Stimulated activated naive CD8-positive, alpha-beta T cell treated with anti-CD3 and anti-CD28 coated beads, Interleukin-15, amount 100 ng/mL, for 72 hours (primary cell): ENCODE measurements around the gene FAM53B.
A peak's percentile ranks its signal among the peaks of the same experiment; 100 is the strongest.

Experiments used
- ATAC-seq: fragments of 150-1000 bp; cut with Tn5 transposase; 2 replicates; pipeline ENCODE4 v1.10.0; 2021; ENCODE audit warnings: mild to moderate bottlenecking, moderate library complexity
- DNase-seq, 2 donors: peaks; one replicate each; pipeline ENCODE4 v3.0.0; 2021 to 2022
- H3K27ac Mint-ChIP-seq, 2 donors: one replicate each; pipeline ENCODE4 v1.8.0; 2022; ENCODE audit warnings: mild to moderate bottlenecking in 2 of 2, mixed read lengths in 2 of 2, moderate library complexity in 2 of 2
- H3K27me3 Mint-ChIP-seq: one replicate; pipeline ENCODE4 v1.8.0; 2022; ENCODE audit warnings: mixed read lengths
- H3K4me1 Mint-ChIP-seq: one replicate; pipeline ENCODE4 v1.8.0; 2022; ENCODE audit warnings: mild to moderate bottlenecking, mixed read lengths
- H3K4me3 Mint-ChIP-seq, 2 donors: one replicate each; pipeline ENCODE4 v1.8.0; 2022; ENCODE audit warnings: mild to moderate bottlenecking in 2 of 2, mixed read lengths in 2 of 2, moderate library complexity in 1 of 2
- H3K9me3 Mint-ChIP-seq, 2 donors: one replicate each; pipeline ENCODE4 v1.8.0; 2022; ENCODE audit warnings: mixed read lengths in 2 of 2

The FAM53B gene

DNA sequence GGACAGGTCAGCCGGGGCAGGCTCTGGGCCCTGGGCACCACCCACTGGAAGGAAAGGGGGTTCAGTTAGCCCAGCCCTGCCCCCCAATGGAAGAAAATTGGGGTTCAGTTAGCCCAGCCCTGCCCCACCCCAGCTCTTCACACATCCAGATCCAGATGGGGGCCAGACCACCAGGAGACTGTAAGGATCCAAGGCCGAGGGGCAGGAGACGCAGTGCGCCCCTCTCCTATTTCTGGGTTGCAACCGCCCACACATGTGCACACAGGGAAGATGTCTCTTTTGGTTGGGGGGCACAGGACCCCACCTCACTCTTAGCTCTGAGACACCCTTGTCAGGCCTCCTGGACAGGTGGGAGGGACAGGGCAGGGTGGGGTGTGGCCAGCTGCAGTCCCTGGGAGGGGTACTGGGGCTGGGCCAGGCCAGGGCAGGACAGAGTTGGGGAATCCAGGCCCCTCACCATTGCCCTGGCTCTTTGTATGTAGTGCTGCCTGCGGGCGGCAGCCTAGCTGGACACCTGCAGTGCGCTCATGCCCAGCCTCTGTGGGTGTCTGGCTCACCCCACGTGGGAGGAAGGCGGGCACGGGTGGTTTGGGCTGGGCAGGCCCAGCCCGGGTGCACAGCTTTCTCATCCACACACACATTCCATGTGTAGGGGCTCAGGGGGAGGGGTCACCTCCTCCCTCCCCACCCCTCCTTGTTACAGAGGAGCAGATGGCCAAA lies 141.4 kb downstream of the FAM53B start:
- Mint-ChIP-seq H3K27ac (peak overlapping the region in 1 of 2 donors; percentile 40), H3K27me3 (no peaks in the 10 kb centered on the region), H3K4me1 (peaks cover 8% of the 10 kb centered on the region), H3K9me3 (no peaks in the 10 kb centered on the region), H3K4me3 (no peak overlapping the region)
- DNase-seq (no peak), ATAC-seq (no peak)

- no peak overlapping the region for H3K27ac Mint-ChIP-seq
- ATAC-seq: no peak
- H3K4me1 Mint-ChIP-seq: peaks cover 8% of the 10 kb centered on the region
Observed at GRCh38 chr10:124602121-124602561, 142.0 kb downstream of the FAM53B start.

GRCh38 chr10:124601431-124602120 lies 142.6 kb downstream of the FAM53B start:
- H3K9me3 Mint-ChIP-seq: no peaks in the 10 kb centered on the region
- no peak overlapping the region for H3K4me3 Mint-ChIP-seq
- peaks cover 8% of the 10 kb centered on the region for H3K4me1 Mint-ChIP-seq
- ATAC-seq: no peak
- DNase-seq: no peak
- no peaks in the 10 kb centered on the region for H3K27me3 Mint-ChIP-seq
- H3K27ac Mint-ChIP-seq: peak overlapping the region in 1 of 2 donors; percentile 38

More at GRCh38 chr10:124602121-124602561, 142.0 kb downstream of the FAM53B start:
- H3K9me3 Mint-ChIP-seq: no peaks in the 10 kb centered on the region
- no peaks in the 10 kb centered on the region for H3K27me3 Mint-ChIP-seq
- no peak overlapping the region for H3K4me3 Mint-ChIP-seq
- DNase-seq: no peak

- Mint-ChIP-seq H3K4me3 (no peak overlapping the region), H3K27ac (peak overlapping the region in 1 of 2 donors; percentile 50), H3K4me1 (peaks cover 8% of the 10 kb centered on the region), H3K27me3 (no peaks in the 10 kb centered on the region), H3K9me3 (no peaks in the 10 kb centered on the region)
- ATAC-seq (no peak), DNase-seq (no peak)
Observed at GRCh38 chr10:124601016-124601415, 143.2 kb downstream of the FAM53B start.

- ATAC-seq: no peak
- Mint-ChIP-seq H3K9me3 (no peaks in the 10 kb centered on the region), H3K27me3 (no peaks in the 10 kb centered on the region), H3K4me1 (peaks cover 3% of the 10 kb centered on the region), H3K27ac (peak overlapping the region; percentile 16 to 33), H3K4me3 (no peak overlapping the region)
- DNase-seq: no peak
Observed at GRCh38 chr10:124600051-124600880, 143.9 kb downstream of the FAM53B start.

GRCh38 chr10:124599588-124600050 lies 144.6 kb downstream of the FAM53B start:
- Mint-ChIP-seq H3K9me3 (no peaks in the 10 kb centered on the region), H3K4me1 (no peaks in the 10 kb centered on the region), H3K4me3 (no peak overlapping the region), H3K27me3 (no peaks in the 10 kb centered on the region), H3K27ac (peak overlapping the region in 1 of 2 donors; percentile 16)
- ATAC-seq (no peak), DNase-seq (no peak)

- no peak overlapping the region for H3K4me3 Mint-ChIP-seq
- ATAC-seq (no peak), DNase-seq (no peak)
- H3K9me3 Mint-ChIP-seq: no peaks in the 10 kb centered on the region
- no peaks in the 10 kb centered on the region for H3K4me1 Mint-ChIP-seq
- H3K27me3 Mint-ChIP-seq: no peaks in the 10 kb centered on the region
- H3K27ac Mint-ChIP-seq: peak overlapping the region; percentile 32 to 67
Observed at GRCh38 chr10:124598773-124599587, 145.2 kb downstream of the FAM53B start.

GRCh38 chr10:124598196-124598595 lies 146.0 kb downstream of the FAM53B start:
- no peak for DNase-seq
- Mint-ChIP-seq H3K9me3 (no peaks in the 10 kb centered on the region), H3K4me1 (no peaks in the 10 kb centered on the region), H3K27me3 (no peaks in the 10 kb centered on the region), H3K27ac (no peak overlapping the region), H3K4me3 (no peak overlapping the region)
- no peak for ATAC-seq

GRCh38 chr10:124597846-124598165 lies 146.4 kb downstream of the FAM53B start:
- ATAC-seq: no peak
- Mint-ChIP-seq H3K9me3 (no peaks in the 10 kb centered on the region), H3K4me3 (no peak overlapping the region), H3K27ac (no peak overlapping the region), H3K27me3 (no peaks in the 10 kb centered on the region), H3K4me1 (no peaks in the 10 kb centered on the region)
- DNase-seq: no peak

- ATAC-seq (no peak), DNase-seq (no peak)
- peak overlapping the region in 1 of 2 donors; percentile 81 for H3K27ac Mint-ChIP-seq
- H3K4me1 Mint-ChIP-seq: peaks cover 5% of the 10 kb centered on the region
- H3K9me3 Mint-ChIP-seq: peaks cover 0 to under 1% of the 10 kb centered on the region in 2 donors
- H3K27me3 Mint-ChIP-seq: no peaks in the 10 kb centered on the region
- H3K4me3 Mint-ChIP-seq: no peak overlapping the region
Observed at GRCh38 chr10:124596962-124597845, 147.0 kb downstream of the FAM53B start.

GRCh38 chr10:124596116-124596785 lies 147.9 kb downstream of the FAM53B start:
- Mint-ChIP-seq H3K27me3 (no peaks in the 10 kb centered on the region), H3K4me1 (peaks cover 9% of the 10 kb centered on the region), H3K4me3 (no peak overlapping the region), H3K9me3 (peaks cover 5 to 10% of the 10 kb centered on the region in 2 donors), H3K27ac (no peak overlapping the region)
- no peak for ATAC-seq
- no peak for DNase-seq

DNA sequence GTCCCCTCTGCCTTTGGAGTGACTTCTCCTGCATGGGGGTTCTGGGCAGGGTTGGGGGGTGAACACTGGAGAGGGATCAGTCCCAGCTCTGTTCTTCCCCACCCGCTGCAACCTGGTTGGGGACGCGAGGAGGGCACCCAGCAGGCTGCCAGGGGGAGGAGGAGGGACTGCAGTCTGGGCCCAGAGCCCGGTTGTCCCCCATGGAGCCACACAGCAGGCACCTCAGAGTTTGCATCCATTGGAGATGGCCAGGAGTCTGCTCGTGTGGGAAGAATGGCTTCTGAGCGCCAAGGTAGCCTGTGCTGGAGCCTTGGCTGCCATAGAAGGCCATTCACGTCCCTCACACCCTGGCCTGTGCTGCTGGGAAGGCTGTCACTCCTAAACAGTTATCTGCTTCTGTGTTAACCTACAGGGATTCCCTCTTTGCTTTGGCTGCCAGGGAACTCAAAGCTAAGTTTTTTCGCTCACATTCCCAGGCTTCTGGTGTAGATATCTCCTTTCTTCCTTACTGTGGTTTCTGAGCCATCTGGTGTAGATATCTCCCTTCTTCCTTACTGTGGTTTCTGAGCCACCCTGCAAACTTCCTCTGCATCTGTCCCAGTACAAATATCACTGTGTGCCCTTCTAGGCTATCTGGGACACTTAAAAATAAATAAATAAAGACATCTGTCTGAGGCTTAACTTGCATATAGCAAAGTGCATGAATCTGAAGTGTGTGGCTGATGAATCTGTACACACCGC lies 148.9 kb downstream of the FAM53B start:
- ATAC-seq (no peak), DNase-seq (no peak)
- no peak overlapping the region for H3K4me3 Mint-ChIP-seq
- H3K27me3 Mint-ChIP-seq: no peaks in the 10 kb centered on the region
- H3K27ac Mint-ChIP-seq: no peak overlapping the region
- H3K9me3 Mint-ChIP-seq: peaks cover 5 to 16% of the 10 kb centered on the region in 2 donors
- peaks cover 9% of the 10 kb centered on the region for H3K4me1 Mint-ChIP-seq

GRCh38 chr10:124594240-124594639 lies 149.9 kb downstream of the FAM53B start:
- H3K27ac Mint-ChIP-seq: no peak overlapping the region
- H3K27me3 Mint-ChIP-seq: no peaks in the 10 kb centered on the region
- H3K4me1 Mint-ChIP-seq: peaks cover 9% of the 10 kb centered on the region
- no peak overlapping the region for H3K4me3 Mint-ChIP-seq
- no peak for ATAC-seq
- peaks cover 5 to 16% of the 10 kb centered on the region in 2 donors for H3K9me3 Mint-ChIP-seq
- no peak for DNase-seq
